HL-60 (cell line): Measurements from ENCODE around the gene FAM240B.

Source experiments
- DNase-seq, 2 experiments: peaks; one replicate each; pipeline ENCODE4 v3.0.0-alpha.2; 2010 to 2020; ENCODE audit warnings: low read depth in 1 of 2, low spot score in 1 of 2
- H3K27ac ChIP-seq: fragments of 250-450 bp; sonication (Bioruptor Pico); replicated peaks from 2 replicates; pipeline ENCODE4 v1.5.1; 2020; ENCODE audit warnings: mild to moderate bottlenecking, moderate library complexity
- H3K27me3 ChIP-seq: fragments of 250-450 bp; sonication (Bioruptor Pico); 2 replicates; pipeline ENCODE4 v1.5.1; 2021; ENCODE audit warnings: mild to moderate bottlenecking, moderate library complexity; ENCODE audit not compliant: insufficient read depth, poor library complexity, severe bottlenecking
- H3K4me3 ChIP-seq: replicated peaks from 2 replicates; pipeline ENCODE4 v1.5.1; 2011; ENCODE audit warnings: mild to moderate bottlenecking, control low read depth, low read length; ENCODE audit not compliant: insufficient read depth
- GABPA ChIP-seq: IDR thresholded peaks from 2 replicates; pipeline ENCODE4 v1.6.1; 2012; ENCODE audit warnings: low read depth
- POLR2AphosphoS5 ChIP-seq: IDR thresholded peaks from 2 replicates; pipeline ENCODE4 v1.6.1; 2012; ENCODE audit warnings: low read depth
- REST ChIP-seq: IDR thresholded peaks from 2 replicates; pipeline ENCODE4 v1.6.1; 2012; ENCODE audit warnings: low read depth; ENCODE audit not compliant: insufficient replicate concordance
- SPI1 ChIP-seq: IDR thresholded peaks from 2 replicates; pipeline ENCODE4 v1.6.1; 2012; ENCODE audit warnings: low read depth, mild to moderate bottlenecking, borderline replicate concordance
- TF ChIP-seq, protein P1 (sequence below): IDR thresholded peaks from one replicate; pipeline ENCODE4 v1.5.1; 2011; ENCODE audit warnings: low read length, control low read depth, inconsistent platforms; ENCODE audit not compliant: insufficient read depth

FAM240B gene

GRCh38 chr9:38700695-38701094, 19.2 kb downstream of the FAM240B start:
- Histone ChIP-seq H3K27me3 (no peaks in the 10 kb centered on the region), H3K4me3 (no peak overlapping the region), H3K27ac (no peak overlapping the region)
- no peak for TF ChIP-seq POLR2AphosphoS5
- TF ChIP-seq, protein P1, sequence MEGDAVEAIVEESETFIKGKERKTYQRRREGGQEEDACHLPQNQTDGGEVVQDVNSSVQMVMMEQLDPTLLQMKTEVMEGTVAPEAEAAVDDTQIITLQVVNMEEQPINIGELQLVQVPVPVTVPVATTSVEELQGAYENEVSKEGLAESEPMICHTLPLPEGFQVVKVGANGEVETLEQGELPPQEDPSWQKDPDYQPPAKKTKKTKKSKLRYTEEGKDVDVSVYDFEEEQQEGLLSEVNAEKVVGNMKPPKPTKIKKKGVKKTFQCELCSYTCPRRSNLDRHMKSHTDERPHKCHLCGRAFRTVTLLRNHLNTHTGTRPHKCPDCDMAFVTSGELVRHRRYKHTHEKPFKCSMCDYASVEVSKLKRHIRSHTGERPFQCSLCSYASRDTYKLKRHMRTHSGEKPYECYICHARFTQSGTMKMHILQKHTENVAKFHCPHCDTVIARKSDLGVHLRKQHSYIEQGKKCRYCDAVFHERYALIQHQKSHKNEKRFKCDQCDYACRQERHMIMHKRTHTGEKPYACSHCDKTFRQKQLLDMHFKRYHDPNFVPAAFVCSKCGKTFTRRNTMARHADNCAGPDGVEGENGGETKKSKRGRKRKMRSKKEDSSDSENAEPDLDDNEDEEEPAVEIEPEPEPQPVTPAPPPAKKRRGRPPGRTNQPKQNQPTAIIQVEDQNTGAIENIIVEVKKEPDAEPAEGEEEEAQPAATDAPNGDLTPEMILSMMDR = no peak
- TF ChIP-seq GABPA = no peak
- DNase-seq = no peak

GRCh38 chr9:38699337-38699736, 20.6 kb downstream of the FAM240B start:
- H3K27ac ChIP-seq = no peak overlapping the region
- no peak overlapping the region for H3K4me3 ChIP-seq
- DNase-seq = no peak
- TF ChIP-seq, protein P1 = no peak
- TF ChIP-seq POLR2AphosphoS5 (no peak), SPI1 (no peak), REST (no peak), GABPA (no peak)
- H3K27me3 ChIP-seq = no peaks in the 10 kb centered on the region

GRCh38 chr9:38697776-38698300, 22.1 kb downstream of the FAM240B start:
- DNase-seq = no peak
- H3K4me3 ChIP-seq = no peak overlapping the region
- TF ChIP-seq, protein P1 = no peak
- TF ChIP-seq POLR2AphosphoS5 (no peak), REST (no peak), SPI1 (no peak), GABPA (no peak)
- H3K27ac ChIP-seq = no peak overlapping the region
- no peaks in the 10 kb centered on the region for H3K27me3 ChIP-seq

DNA sequence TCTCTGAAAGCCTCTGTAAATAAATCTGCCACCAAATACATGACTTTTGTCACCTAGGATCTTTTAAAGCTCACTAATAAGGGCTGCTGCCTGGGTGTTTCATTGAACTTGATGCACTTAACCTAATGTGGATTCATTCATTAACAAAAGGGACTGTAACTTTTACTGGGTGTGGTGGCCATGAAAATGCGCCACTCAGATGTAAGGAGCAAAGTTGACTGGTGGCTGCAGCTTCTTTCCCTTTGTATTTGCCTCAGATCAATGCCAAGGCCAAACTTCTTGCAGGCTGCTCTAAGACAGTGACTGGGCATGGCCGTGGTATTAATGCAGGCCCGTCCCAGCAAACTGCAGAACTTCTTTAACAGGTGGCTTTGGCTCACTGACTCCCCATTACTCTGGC, 22.9 kb downstream of the FAM240B start:
- no peak for TF ChIP-seq POLR2AphosphoS5
- TF ChIP-seq, protein P1 = no peak
- TF ChIP-seq GABPA = no peak
- no peak for TF ChIP-seq REST
- TF ChIP-seq SPI1 = no peak
- no peak overlapping the region for H3K27ac ChIP-seq
- no peak overlapping the region for H3K4me3 ChIP-seq
- DNase-seq = no peak
- H3K27me3 ChIP-seq = no peaks in the 10 kb centered on the region
